A673 (cell line): ENCODE results near the gene PALM2AKAP2. TPM values are rescaled to one million over a fixed set of nuclear protein-coding genes. Genes with fewer than 3 reads are reported as not detected.
A peak's percentile ranks its signal among the peaks of the same experiment; 100 is the strongest.

Source experiments
- BruUV-seq: library from RNA; stranded (reverse); fragments of 400-500 nt; replicated peaks from 2 replicates; lab custom pipeline; 2021; lab: Mats Ljungman, UMichigan
- CTCF ChIA-PET: fragments of 300-600 bp; sonication (Branson Sonifier 250); formaldehyde crosslinking; loops from one replicate; lab custom pipeline; 2022; ENCODE audit warnings: antibody characterized with exemption; lab: Charles Lee
- POLR2A ChIA-PET: fragments of 300-600 bp; sonication (Branson Sonifier 250); formaldehyde crosslinking; loops from one replicate; lab custom pipeline; 2022; ENCODE audit warnings: antibody characterized with exemption; ENCODE audit not compliant: low non-redundant PET; lab: Charles Lee
- DNase-seq: peaks from one replicate; pipeline ENCODE4 v3.0.0-alpha.2; 2015; ENCODE audit warnings: low spot score
- H3K27ac ChIP-seq: fragments of 200-600 bp; sonication (generic); 2 replicates; pipeline ENCODE4 v1.5.1; 2016; ENCODE audit warnings: mixed run types, low read depth, mild to moderate bottlenecking, mixed read lengths, antibody characterized with exemption, low read length; ENCODE audit not compliant: poor library complexity, severe bottlenecking
- H3K27me3 ChIP-seq: fragments of 200-600 bp; sonication (generic); replicated peaks from 2 replicates; pipeline ENCODE4 v1.6.1; 2017; ENCODE audit warnings: mixed run types, low read depth, mild to moderate bottlenecking, mixed read lengths, antibody characterized with exemption, low read length; ENCODE audit not compliant: insufficient read depth, poor library complexity
- H3K36me3 ChIP-seq: fragments of 200-600 bp; sonication (generic); 2 replicates; pipeline ENCODE4 v1.6.1; 2016; ENCODE audit warnings: mixed run types, mild to moderate bottlenecking, mixed read lengths, antibody characterized with exemption, low read length; ENCODE audit not compliant: insufficient read depth, poor library complexity, severe bottlenecking
- H3K4me1 ChIP-seq: fragments of 200-600 bp; sonication (generic); 2 replicates; pipeline ENCODE4 v1.6.1; 2017; ENCODE audit warnings: mixed run types, mild to moderate bottlenecking, mixed read lengths, antibody characterized with exemption, low read length; ENCODE audit not compliant: insufficient read depth, poor library complexity, severe bottlenecking
- H3K4me3 ChIP-seq: fragments of 200-600 bp; sonication (generic); 2 replicates; pipeline ENCODE4 v1.5.1; 2016; ENCODE audit warnings: low read depth, mixed run types, mild to moderate bottlenecking, mixed read lengths, low read length; ENCODE audit not compliant: poor library complexity, severe bottlenecking
- H3K9me3 ChIP-seq: fragments of 200-600 bp; sonication (generic); 2 replicates; pipeline ENCODE4 v1.6.1; 2016; ENCODE audit warnings: mixed run types, low read depth, mild to moderate bottlenecking, mixed read lengths, antibody characterized with exemption, low read length; ENCODE audit not compliant: poor library complexity, severe bottlenecking
- EZH2 ChIP-seq: fragments of 200-600 bp; sonication (generic); IDR thresholded peaks from 2 replicates; pipeline ENCODE4 v1.6.1; 2017; ENCODE audit warnings: borderline replicate concordance, low read depth, mild to moderate bottlenecking, mixed read lengths, antibody characterized with exemption, low read length; ENCODE audit not compliant: poor library complexity, severe bottlenecking
- intact Hi-C: fragments of 100-400 bp; cut with micrococcal nuclease; formaldehyde crosslinking; loops from one replicate; pipeline ENCODE4 v1.10.0; 2022; ENCODE audit not compliant: unreplicated experiment
- total RNA-seq: library from RNA; stranded (reverse); gene quantifications from 2 replicates; pipeline ENCODE4 v1.2.3, GENCODE V29; 2021
- TF ChIP-seq, protein P1 (sequence below): fragments of 300-800, 200-600 bp; sonication (generic); conservative IDR thresholded peaks from 2 replicates; pipeline ENCODE4 v1.5.1; 2017; ENCODE audit warnings: low read depth, mild to moderate bottlenecking, antibody characterized with exemption, low read length, moderate library complexity, mixed read lengths

PALM2AKAP2 gene
- total RNA-seq, 1 experiment from 2014 or later = 5.0 TPM

DNA sequence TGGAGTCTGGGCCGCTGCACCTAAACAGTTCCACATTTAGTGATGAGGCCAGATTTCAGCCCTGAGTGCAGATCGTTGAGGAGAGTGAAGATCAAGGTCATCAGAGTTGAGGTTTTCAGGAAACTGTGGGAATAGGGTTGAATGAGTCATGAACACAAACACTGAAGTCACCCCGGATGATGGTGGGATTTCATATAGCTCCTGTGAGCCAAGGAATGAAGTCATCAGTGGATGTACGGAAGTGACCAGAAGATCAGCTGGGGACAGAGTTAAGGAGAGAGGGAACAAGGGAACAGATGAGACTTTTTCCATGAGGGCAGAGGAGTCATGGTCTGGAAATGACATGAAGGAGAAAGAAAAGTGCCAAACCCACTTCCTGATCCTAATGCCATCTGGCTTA lies 36.5 kb downstream of the PALM2AKAP2 start:
- no peak overlapping the region for H3K27ac ChIP-seq

GRCh38 chr9:109817146-109817845 lies 37.3 kb downstream of the PALM2AKAP2 start:
- no peak for TF ChIP-seq EZH2
- TF ChIP-seq, protein P1, sequence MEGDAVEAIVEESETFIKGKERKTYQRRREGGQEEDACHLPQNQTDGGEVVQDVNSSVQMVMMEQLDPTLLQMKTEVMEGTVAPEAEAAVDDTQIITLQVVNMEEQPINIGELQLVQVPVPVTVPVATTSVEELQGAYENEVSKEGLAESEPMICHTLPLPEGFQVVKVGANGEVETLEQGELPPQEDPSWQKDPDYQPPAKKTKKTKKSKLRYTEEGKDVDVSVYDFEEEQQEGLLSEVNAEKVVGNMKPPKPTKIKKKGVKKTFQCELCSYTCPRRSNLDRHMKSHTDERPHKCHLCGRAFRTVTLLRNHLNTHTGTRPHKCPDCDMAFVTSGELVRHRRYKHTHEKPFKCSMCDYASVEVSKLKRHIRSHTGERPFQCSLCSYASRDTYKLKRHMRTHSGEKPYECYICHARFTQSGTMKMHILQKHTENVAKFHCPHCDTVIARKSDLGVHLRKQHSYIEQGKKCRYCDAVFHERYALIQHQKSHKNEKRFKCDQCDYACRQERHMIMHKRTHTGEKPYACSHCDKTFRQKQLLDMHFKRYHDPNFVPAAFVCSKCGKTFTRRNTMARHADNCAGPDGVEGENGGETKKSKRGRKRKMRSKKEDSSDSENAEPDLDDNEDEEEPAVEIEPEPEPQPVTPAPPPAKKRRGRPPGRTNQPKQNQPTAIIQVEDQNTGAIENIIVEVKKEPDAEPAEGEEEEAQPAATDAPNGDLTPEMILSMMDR = no peak
- Histone ChIP-seq H3K36me3 (no peaks in the 10 kb centered on the region), H3K27ac (no peak overlapping the region), H3K4me1 (peaks cover 9% of the 10 kb centered on the region), H3K4me3 (no peak overlapping the region), H3K27me3 (no peaks in the 10 kb centered on the region), H3K9me3 (no peaks in the 10 kb centered on the region)
- intact Hi-C loops = no loop called here
- TSS peak; percentile 83 for BruUV-seq
- ChIA-PET POLR2A (no interaction called here), CTCF (interaction anchor here (2.5 kb wide), 1 partner anchor 243 kb away, joined by 22 read pairs; no protein-coding TSS in a partner anchor)
- DNase-seq = peak; percentile 48

More for the DNA sequence above, 36.5 kb downstream of the PALM2AKAP2 start:
- Histone ChIP-seq H3K9me3 (no peaks in the 10 kb centered on the region), H3K4me3 (no peak overlapping the region), H3K4me1 (peaks cover 9% of the 10 kb centered on the region), H3K27me3 (no peaks in the 10 kb centered on the region), H3K36me3 (no peaks in the 10 kb centered on the region)
- no peak for TF ChIP-seq EZH2
- intact Hi-C loops = no loop called here
- CTCF ChIA-PET = no interaction called here
- DNase-seq = peak; percentile 55
- no TSS peak for BruUV-seq
- POLR2A ChIA-PET = no interaction called here

DNA sequence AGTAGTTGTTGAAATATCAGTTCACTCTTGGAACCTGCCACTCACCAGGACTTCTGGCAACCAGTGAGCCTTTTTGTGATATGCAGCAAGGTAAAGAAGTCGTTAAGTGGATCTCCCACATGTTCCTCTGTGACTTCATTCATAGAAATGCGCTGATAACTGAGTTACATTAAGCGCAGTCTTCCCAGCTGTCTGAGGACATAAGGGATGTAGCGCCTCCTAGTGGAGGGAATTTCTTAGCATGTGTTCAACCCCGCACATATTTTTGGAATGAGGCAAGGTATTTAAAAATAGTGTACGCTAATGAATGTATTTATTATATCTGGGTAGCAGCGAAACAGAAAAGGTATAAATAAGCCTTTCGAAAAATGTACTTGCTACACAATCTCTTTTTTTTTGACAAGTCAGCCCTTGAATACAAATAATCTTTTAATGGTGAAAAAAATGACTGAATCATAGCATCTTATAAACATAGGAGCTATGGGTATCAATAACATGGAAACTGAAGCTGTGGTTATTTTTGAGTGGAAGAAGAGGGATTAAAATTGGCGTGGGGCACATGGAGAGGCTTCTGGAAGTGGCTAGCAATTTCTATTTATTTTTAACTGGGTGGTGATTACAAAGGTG lies 38.0 kb downstream of the PALM2AKAP2 start:
- DNase-seq = peak; percentile 91
- H3K27ac ChIP-seq = no peak overlapping the region

More for the DNA sequence above, 38.0 kb downstream of the PALM2AKAP2 start:
- POLR2A ChIA-PET = no interaction called here
- H3K4me1 ChIP-seq = peaks cover 9% of the 10 kb centered on the region
- no peaks in the 10 kb centered on the region for H3K27me3 ChIP-seq
- CTCF ChIA-PET = interaction anchor here (2.5 kb wide), 1 partner anchor 243 kb away, joined by 22 read pairs; no protein-coding TSS in a partner anchor
- no peaks in the 10 kb centered on the region for H3K9me3 ChIP-seq
- H3K36me3 ChIP-seq = no peaks in the 10 kb centered on the region
- no peak overlapping the region for H3K4me3 ChIP-seq
- intact Hi-C loops = loop anchor here (2.0 kb wide), 1 partner anchor 243 kb away; no protein-coding TSS in a partner anchor
- no peak for TF ChIP-seq EZH2
- TF ChIP-seq, protein P1 = peak; percentile 84
- BruUV-seq = no TSS peak
